Pulmonary artery endothelial cell (primary cell): ENCODE data around the gene NTM. TPM values are rescaled to one million over a fixed set of nuclear protein-coding genes. Genes with fewer than 3 reads are reported as not detected.

Experiments used
- DNase-seq: peaks from one replicate; pipeline ENCODE4 v3.0.0-alpha.2; 2011; ENCODE audit warnings: low read depth, low spot score
- total RNA-seq: library from RNA; depleted of rRNA; stranded (reverse); fragments of >200 nt; gene quantifications from 2 replicates; pipeline ENCODE4 v1.2.3, GENCODE V29; 2014

The NTM gene
- total RNA-seq, 1 donor from 2014 or later: 2.6 TPM

DNA sequence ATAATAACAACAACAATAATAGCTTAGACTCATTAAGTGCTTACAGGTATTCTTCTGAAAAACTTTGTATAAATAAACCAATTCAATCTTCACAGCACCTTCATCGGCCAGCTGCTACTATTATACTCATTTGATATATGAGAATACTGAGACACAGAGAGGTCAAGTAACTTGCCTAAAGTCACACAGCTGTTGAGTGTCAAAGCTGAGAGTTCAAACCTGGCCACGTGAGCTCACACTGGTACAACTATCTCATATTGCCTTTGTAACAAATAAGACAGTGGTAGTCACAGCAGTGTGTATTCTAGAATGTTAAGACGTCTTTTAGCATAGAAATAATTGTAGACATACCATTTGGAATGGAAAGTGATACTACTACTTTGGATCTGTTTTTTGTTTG, 268.5 kb downstream of the NTM start:
- no peak for DNase-seq

DNA sequence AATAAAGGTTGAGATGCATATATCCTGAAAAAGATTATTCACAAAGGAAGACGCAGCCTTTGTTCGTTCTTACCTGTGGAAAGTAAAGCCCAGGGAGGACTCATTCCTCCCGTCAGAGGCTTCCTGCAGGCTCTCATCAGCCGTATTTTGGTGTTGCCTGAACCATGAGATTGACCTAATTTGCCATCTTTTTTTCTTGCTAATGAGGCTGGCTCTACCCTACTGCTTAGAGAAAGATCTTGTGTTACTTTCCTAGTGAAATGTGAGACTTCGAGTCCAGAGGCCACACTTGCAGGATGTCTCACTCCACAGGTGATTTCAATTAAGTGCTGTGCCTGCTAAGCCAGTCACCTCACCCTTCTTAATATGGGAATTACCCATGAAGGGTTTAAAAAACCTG, 269.9 kb downstream of the NTM start:
- DNase-seq: no peak

DNA sequence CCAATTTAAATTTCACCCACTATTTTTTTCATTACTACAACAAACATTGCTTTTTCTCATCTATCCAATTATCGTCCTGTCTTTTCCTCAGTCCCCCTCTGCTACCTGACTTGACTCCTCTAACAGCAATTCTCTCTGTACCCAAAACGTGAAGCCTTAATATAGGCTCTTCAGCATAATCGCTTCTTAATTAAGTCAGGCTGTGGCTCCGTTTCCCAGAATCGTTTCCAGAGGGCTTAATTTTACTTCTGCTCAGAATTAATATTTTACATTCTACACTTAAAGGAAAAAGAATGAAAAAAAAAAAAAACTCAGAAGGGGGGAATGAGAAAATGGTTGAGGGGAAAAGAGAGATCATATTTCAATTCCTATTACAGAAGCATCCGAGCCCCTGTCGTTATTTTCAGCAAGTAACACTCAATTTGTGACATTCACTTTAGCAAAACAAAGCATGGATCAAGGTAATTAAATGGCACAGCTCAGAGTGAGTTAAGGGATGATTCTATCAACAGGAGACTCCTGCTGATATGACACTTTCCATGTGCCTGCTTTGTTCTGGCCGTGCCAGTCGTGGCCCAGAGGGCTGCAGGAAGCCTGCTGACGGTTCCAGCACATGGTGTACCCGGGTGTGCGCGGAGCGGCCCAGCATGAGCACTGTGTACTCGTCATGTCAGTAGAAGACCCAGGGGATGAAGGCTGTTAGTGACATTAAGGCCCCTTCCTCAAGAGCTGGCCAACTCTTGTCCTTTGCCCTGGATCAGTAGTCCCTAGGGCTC, 272.5 kb downstream of the NTM start:
- no peak for DNase-seq

DNA sequence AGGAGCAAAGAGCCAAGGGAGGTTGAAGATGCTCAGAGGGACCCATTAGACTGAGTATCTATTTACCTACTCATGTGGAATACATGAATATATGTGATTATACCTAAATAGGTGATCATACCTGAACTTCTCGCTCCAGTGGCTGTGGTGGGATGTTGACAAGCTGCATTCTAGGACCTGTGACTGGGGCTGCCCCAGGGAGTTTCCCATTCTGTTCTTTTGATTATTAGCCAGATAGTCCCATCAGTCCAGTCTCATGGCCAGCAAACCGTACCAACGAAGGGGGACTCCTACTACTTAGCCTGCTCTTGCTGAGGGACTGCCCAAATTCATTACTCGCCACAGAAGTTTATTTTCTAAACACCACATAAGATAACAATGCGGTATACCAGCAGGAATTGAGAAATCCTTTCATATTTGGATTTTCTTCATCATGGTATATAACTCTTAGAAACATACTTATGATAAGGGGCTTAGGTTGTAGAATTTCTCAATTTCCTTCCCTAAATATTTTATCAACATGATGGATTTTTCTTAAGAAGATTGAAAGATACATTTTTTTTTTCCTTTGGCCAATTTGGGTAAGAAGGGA, 273.9 kb downstream of the NTM start:
- no peak for DNase-seq

DNA sequence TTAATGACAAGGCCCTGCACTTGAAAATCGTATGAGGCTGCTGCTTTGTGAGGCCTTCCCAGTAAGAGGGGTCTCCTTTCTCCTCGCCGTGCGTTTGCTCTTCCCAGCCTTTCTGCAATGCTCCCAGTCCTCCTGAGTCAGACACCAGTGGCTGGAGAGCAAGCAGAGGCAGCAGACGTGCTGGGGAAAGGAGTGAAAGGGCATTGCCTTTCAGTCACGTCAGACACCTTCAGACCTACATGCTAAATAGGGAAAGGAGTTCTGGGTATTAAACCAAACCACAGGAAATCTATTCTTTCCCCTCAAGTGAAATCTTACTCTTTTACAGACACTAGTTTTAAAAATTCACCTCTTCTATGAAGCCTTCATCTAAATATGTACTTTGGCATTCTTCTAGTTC, 274.8 kb downstream of the NTM start:
- no peak for DNase-seq

DNA sequence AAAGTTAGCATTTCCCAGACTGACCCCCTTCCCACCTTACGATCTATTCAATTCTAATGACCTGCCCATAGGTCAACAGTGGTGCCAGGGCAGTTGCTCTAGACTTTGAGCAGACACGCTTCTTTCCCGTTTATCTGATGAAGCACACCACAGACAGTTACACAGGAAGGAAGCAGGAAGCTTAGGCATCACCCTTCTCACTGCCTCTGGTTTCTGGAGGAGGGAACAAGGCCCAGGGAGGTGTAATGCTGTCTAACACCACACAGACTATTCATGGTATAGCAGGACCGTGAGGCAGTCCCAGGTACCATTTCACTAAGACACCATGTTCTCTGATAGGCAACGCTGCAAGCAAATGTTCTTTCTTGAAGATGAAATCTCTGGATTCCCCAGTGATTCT, 279.4 kb downstream of the NTM start:
- DNase-seq: no peak

DNA sequence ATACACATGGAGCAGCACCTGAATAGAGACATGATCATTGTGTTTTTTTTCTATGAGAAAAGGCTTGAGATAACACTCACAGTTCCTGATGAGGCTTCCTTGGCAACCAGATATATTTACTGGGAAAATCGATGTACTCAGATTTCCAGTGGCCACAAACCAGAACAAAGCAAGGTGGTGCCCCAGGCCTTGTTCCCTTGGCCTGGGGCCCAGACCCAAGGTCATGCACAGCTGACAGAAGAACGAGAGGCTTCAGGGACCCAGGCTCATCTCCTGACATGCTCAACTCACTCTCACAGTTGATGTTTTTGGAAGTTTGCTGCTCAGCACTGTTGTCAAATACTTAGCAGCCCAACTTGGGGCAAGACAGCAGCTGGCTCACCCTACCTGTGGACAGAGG, 281.8 kb downstream of the NTM start:
- no peak for DNase-seq

DNA sequence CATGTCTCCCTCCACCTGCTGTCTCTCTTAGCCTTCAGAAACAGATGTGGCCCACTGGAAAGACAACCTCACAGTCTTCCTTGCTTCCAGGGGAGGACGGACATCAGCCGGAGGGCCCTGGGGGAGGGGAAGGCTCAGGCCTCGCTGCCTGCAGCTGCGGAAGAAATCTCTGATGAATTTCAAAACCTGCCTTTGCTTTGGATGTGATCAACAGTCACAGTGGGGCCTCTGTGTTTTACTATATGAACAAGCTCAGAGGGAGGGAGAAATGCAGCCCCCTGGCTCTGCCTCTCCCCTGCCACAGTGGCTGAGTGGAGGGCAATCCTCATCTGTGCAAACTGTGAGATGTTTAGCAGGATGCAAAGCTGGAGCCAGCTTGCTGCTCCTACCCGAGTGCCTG, 282.8 kb downstream of the NTM start:
- no peak for DNase-seq

DNA sequence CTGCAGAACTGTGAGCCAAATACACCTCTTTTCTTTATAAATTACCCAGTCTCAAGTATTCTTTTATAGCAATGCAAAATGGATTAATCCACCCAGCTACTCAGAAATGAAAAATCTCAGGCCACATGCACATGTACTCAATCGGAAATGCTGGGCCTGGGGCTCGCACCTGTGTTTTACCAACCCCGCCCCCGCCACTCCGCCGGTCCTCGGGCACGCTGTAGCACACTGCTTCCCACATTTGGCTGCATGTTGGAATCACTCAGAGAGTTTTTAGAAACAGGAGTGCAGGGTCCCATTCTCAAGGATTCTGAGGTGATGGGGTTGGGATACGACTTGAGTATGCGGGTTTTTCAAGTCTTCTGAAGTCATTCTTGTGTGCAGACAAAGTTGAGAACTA, 284.4 kb downstream of the NTM start:
- no peak for DNase-seq

DNA sequence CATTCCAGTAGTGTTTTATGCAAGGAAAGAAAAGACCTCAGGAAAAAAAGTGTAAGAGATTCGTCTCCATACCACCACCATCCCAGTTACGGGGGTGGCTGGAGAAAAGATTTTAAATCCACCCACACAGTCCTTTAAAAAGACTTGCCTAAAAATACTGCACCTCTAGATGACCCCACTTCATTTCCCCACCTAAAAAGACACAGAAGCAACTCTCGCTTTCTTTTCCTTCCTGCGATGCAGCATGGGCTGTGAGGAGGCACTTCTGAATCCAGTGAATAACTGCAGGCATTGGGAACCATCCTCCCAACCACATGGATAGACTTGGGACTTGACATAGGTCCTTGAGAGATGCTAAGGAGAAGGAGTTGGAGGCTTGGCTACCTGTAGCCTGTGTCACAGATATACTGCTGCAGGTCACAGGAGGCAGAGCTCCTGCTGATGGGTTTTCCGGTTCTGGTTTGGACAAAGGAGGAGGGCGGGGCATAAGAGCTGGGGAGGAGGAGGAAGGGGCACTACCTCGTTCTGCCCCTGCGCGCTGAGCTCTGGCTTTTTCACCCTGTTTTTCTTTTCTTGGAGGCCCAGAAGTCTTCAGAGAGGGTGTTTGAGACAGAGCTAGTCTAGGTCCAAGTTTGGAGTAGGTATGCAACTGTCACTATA, 285.9 kb downstream of the NTM start:
- no peak for DNase-seq

DNA sequence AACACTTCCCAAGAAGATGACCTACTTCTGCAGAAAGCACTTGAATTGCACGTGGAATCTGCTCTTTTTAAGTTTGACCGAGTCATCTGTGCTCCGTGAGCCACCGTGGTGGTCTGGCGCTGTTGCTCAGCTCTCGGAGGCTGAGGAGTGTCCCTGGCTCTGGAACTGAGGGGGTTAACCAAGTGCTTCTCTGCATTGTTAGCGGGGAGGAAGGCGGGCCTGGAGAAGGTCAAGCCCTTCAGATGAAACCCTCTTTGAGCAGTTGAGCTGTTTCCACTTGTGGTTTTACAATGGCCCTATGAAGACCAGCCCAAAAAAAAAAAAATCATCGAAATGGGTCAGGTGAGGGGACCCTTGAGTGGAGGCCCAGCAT, 286.4 kb downstream of the NTM start:
- no peak for DNase-seq

DNA sequence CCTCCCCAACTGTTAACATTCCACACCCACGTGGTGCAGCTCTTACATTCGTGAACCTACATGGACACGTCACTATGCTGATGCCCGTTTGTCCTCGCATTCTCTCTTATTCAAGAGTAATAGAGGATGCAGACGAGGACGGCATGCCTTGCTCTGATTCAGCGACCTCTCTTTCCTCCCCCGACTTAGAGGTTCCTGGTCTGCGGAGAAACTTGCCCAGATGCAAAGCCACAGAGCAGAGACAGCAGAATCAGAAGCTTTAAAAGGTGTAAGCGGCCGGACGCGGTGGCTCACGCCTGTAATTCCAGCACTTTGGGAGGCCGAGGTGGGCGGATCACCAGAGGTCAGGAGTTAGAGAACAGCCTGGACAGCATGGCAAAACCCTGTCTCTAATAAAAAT, 288.0 kb downstream of the NTM start:
- no peak for DNase-seq

DNA sequence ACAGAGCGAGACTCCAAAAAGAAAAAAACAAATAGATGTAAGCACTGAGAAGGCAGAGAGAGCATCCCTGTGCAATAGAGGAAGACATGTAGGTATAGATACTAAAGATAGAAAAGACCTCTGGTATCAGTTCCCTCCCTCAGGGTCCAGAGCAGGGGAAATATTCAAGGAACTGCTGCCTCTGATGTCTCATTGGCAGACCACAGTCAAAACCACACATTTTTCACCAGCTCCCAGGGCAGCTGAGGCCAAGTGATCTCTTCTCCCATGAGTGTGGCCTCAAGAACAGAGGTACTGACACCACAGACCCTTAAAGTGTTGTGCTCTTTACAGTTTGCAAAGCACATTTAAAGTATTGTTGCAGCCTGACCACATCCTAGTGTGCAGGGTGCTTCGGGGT, 288.5 kb downstream of the NTM start:
- DNase-seq: no peak

DNA sequence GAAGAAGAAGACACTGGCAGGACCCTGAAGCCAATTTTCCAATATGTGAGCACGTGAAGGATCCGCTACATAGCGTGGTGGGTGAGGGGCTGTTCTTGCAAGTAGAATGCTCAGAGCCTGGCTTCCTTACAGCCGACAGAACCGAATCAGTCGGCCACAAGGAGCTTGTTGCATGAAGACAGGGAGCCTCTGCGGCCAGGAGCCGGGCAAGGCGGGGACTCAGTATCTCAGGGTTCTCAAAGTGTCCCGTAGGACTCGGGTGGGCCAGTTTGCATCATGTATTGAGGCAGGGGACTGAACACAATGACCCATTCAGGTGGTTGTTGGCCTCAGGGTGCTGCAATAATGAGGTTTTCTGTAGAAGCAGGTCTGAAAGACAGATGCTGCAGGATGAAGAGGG, 289.5 kb downstream of the NTM start:
- DNase-seq: no peak

DNA sequence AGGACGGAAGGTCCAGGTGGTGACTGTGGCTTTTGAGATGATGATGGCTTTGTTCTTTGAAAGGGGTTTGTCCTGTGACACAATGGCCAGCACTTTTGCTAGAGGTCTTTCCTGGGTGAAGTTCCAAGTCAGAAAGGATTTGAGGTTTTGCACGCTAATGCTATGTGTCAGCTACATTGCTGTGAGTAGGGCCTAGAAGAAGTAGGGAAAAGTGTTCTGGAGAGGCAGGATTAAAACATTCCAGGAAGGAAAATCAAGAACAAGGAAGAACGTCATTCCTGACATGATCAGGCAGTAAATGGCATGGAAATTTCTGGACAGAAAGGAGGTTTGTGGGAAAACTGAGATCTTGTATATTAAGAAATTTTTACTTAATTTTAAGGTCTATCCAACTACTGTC, 290.7 kb downstream of the NTM start:
- no peak for DNase-seq

DNA sequence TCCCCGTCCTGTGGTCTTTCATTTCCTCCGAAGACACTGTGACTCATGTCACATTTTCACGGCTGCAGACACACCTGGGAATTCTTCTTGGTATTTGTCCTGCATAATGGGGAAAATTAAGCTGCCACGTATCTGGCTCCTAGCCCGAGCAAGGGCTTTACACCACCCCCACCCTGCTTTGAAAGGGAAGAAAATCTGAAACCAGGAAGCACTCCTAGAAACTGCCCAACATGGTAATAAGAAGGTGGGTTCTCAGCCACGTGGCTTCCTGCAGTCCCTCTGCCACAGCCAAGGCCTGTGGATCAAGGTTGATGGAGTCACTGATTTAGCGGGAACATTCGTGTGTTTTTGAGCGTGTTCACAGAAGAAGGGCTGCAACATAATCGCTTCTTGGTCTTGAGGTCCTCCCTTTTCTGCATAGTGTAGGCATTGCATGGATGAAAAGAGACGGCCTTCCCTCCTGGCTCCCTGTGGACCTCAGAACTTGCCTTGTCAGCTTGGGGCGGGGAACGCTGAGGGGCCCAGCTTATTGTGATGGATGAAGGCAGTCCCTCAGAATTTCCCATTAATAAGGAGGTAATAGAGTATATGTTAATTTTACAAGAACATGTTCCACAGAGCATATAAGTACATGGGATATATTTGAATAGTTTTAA, 292.0 kb downstream of the NTM start:
- DNase-seq: no peak

DNA sequence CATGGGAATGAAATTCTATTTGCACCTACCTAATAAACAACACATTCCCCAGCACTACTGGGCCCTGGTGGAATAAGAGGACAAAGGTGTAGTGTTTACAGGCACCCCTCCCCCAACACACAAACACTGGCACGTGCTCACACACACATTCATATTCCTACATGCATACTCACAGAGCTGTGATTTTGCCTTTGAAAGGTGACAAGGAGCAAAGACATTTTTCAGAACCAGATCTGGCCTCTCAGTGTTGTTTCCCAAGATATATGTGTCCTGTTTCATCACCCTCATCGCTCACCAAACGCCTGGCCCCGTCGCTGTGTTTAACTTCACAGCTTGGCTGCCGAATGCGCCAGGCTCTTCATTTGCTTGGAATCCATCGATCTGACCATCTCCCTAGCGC, 292.6 kb downstream of the NTM start:
- DNase-seq: no peak

DNA sequence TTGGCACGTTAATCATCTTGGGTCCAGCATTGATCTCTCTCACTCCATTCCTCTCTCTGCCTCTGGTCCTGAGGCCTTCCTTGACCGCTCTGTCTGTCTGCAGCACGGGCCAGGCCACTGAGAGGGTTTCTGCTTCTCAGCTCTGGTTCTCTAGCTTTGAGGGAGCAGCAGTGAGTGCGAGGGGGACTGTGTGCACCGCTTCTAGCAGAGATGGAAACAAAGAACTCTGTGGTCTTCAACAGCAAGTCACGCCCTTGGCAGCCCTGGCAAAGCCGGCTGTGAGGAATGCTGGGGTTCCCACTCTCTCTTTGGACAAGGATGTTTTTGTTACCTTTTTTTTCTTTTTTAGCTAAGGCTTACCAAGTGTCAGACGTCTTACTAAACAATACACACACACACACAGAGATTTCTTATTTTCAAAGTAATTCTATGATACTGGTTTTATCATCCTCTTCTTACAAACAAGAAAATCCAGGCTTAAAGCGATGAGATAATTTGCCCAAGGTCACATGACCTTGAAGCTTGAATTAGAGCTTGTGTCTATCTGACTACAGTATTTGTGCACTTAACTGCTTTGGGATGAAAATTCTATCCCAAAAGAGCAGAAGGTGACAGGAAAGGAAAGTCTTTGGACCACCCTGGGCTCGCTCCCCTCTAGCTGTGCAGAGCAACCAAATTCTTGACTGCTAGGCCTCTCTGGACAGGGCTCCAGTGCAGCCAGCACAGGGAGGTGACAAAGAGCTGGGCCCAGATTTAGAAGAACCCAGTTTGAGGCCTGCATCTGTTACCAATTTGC, 293.2 kb downstream of the NTM start:
- DNase-seq: no peak

DNA sequence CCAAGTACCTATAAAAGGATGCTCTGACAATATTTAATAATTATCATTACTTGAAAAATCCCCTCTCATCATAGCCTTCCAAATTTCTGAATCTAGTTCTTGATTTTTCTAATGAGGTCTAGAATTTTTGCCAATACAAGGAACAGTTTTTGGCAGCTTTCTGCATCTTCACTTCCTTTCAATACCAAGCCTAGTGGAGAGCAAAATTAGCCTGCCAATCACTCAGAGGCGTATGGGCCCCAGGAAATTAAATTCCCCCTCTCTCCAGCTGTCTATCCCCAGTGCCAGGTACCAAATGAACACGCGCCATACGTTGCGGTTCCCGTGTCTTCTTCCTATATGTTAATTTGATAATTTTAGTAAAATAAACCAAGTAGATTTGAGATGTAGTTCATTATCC, 293.9 kb downstream of the NTM start:
- DNase-seq: no peak

DNA sequence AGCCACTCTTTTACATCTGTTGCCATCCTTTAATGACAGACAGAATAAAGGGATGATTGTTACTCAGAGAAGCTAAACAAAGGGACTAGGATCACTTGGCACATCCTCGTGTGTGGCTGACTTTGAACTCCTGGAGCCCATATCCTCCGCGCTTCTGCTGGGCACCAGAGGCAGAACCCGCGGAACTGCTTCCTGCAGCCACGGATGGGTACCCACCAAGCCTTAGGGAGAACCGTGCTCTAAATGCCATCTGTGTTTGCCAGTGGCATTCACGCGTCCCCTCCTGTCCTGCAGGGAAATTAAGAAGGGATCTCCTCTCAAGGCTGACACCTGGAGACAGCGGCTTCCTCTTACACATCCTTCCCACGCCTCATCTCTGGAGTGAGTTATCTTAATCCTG, 294.4 kb downstream of the NTM start:
- DNase-seq: no peak

DNA sequence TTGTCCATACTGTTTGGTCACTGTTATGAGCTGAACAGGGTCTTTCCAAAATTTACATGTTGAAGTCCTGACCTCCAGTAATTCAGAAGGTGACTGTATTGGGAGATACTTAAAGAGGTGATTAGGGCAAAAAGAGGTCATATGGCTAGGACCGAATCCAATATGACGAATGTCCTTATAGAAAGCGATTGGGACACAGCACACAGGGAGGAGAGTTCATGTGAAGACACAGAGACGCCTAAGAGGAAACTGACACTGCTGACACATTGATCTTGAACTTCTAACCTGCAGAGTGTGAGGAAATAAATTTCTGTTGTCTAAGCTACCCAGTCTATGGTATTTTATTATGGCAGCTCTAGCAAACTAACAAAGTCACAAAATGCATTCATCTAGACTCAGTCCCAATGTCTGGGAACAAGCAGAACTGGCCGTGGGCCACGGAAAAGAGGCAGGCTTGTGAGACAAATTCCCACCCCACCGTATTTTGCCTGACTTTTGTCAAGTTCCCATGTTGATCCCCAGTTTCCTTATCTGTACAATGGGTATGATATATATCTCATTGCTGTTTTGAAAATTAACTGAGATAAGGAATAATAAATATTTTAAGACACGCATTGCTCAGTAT, 295.0 kb downstream of the NTM start:
- DNase-seq: no peak
